GM19455 (cell line): ENCODE data around the gene CHFR.
"Not testable (repeated sequence)": the region's sequence is repeated elsewhere in the genome, so short reads cannot be mapped to it uniquely, and the experiment has no call there.

Source experiments
- ATAC-seq: cut with Tn5 transposase; IDR thresholded peaks from one replicate; pipeline ENCODE4 v1.9.1; 2021; ENCODE audit not compliant: unreplicated experiment

CHFR gene

DNA sequence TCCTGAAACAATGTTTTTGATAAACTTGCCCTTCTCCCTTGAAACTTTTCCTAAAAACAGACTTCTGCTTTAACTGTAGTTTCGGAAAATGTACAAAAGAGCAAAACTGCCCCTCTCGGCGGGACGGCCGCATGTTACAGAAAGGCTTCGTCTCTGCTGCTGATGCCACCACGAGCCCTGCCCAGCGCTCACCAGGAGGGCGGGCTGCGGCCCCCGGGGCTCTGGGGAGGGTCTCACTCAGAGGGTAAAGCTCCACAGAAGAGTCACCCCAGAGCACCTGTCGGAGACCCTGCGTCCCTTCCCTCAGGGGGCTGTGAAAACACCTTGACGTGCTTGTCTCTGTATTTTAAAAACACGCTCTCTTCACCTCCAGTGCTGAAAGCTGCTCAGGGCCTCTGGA is 46.3 kb downstream of the CHFR start:
- ATAC-seq = no peak

DNA sequence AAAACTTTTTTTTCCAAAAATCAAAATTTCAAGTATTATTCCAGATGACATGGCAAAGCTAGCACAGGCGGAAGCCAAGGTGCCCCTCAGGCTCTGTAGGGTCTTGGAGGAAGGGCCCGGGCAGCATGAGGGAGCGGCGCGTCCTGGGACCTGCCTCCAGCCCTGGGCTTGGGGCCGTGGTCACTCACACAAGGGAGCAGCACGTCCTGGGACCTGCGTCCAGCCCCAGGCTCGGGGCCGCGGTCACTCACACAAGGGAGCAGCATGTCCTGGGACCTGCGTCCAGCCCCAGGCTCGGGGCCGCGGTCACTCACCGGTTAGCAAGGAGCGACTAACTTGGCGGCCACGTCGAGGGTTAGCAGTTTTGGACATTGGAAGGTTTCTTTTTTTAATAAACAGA is 46.9 kb downstream of the CHFR start:
- no peak for ATAC-seq

DNA sequence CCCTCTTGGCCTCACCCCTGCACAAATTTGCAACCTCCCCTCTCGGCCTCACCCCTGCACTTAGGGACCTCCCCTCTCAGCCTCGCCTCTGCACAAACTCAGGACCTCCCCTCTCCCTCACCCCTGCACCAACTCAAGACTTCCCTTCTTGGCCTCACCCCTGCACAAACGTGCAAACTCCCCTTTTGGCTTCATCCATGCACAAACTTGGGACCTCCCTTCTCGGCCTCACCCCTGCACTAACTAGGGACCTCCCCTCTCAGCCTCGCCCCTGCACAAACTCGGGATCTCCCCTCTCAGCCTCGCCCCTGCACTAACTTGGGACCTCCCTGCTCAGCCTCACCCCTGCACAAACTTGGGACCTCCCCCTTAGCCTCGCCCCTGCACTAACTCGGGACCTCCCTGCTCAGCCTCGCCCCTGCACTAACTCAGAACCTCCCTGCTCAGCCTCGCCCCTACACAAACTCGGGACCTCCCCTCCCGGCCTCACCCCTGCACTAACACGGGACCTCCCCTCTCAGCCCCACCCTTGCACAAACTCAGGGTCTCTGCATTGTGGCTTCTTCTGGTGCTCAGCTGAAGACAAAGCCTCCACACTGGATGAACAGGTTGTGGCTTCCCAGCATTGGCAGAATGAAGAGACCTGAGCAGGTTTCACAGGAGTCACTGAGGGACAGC is 47.7 kb downstream of the CHFR start:
- no peak for ATAC-seq

DNA sequence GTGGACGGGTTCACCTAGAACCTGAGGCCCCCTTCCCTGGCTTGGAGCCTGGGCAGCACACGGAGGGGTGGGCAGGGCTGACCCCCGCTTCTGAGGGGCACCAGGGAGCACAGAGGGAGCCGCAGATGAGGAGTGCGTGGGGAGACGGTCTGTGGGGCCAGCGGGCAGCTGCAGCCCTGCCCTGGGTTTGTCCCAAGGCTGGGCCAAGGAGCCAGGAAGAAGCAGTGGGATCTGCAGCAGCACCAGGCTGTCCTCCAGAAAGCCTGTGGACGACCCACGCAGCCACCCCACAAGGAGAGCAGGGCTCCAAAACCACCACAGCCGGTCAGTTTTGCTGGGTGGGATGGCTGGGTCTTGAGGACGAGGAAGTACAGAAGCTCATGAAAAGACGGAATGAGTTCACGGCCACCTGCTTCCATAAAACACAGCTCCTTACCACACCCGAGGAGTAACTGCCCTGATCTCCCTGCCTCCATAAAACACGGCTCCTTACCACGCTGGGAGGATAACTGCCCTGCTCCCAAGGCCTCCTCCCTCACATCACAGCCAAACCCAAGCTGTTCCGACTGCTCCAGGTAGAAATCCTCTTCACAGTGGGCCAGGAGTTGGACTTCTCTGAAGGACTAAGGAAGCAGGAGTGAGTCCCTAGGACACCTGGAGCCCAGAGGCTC is 48.9 kb downstream of the CHFR start:
- ATAC-seq = no peak

DNA sequence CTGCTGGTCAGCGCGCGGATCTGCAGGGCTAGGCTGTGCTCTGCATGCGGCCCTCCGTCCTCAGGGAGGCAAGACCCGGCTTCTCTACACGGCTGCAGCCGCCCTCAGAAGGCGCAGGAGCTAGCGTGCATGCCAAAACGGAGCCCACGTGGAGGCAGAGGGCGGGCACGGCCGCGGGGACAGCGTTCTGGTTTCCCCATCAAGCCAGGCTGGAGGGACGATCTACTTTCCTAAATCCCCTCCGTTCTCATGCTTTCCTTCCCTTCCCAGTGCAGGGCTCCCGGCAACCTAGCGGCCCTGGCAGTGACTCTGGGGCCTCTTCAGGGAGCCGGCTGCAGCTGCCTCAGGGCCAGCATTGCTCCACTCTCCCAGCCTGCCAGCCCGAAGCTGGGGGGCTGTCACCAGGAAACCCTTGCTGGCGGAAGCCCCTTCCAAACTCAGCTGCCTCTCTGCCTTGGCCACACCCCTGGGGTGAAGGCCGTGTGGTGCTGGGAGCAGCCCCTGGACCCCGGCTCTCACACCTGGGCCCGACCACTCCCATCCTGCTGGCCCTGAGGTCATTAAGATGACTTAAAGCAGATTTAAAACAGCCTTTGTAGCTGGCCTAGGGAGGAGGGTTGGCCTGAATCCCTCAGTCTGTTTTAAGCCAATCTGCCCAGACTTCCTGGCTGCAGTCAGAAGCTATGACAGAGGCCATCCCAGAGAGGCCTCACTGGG is 49.6 kb downstream of the CHFR start:
- no peak for ATAC-seq

DNA sequence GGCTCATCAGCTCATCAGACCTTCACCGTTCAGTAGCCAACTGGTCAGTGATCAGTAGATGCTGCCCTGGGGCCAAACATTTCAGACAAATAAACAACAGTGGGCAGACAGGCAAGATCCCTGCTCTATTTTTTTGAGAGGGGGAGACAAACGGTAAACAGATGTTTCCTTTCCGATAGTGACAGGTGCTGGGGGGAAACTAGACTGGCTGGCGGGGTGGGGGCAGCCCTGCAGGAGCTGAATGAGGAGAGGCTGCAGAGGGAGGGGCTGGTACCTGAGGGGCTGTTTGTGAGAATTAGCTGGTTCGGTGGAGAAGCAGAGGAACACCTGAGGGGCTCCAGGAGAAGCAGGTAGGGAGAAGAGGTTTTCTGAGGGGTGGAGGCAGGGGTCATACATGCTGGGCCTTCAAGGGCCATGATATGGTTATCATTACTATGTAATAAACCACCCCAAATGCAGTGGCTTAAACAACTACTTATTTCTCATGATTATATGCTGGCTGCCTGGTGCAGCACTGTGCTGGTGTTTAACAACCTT is 50.5 kb downstream of the CHFR start:
- ATAC-seq = no peak

DNA sequence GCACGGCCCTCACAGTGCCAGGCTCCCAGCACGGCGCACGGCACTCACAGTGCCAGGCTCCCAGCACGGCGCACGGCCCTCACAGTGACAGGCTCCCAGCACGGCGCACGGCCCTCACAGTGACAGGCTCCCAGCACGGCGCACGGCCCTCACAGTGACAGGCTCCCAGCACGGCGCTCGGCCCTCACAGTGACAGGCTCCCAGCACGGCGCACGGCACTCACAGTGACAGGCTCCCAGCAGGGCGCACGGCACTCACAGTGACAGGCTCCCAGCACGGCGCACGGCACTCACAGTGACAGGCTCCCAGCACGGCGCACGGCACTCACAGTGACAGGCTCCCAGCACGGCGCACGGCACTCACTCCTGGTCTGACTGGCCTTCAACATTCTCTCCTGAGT is 51.2 kb downstream of the CHFR start:
- ATAC-seq = not testable (repeated sequence)

DNA sequence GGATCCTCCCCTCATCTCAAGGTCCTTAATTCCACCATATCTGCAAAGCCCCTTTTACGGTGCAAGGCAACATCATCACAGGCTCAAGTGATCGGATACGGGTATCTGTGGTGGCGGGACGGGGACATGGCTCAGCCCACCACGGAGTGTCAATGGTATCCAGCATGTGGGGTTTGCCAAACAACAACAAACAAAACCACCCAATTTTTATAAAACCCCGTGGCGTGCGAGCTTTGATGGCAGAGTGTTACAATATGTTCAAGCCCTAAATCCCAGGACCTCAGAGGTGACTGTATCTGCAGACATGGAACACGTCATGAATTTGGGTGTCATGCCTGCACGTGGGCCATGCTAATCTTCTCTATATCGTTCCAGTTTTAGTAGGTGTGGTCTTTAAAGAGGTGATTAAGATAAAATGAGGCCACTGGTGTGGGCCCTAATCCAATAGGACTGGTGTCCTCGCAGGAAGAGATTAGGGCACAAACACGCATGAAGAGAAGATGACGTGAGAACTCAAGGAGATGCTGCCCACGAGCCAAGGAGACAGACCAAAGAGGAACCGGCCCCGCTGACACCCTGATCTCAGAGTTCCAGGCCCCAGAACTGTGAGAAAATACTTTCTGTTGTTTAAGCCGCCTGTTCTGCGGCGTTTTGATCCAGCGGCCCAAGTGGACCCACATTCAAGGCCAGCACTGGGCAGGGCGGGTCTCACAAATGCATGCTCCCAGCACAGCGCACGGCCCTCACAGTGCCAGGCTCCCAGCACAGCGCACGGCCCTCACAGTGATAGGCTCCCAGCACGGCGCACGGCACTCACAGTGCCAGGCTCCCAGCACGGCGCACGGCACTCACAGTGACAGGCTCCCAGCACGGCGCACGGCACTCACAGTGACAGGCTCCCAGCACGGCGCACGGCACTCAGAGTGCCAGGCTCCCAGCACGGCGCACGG is 52.1 kb downstream of the CHFR start:
- no peak for ATAC-seq

DNA sequence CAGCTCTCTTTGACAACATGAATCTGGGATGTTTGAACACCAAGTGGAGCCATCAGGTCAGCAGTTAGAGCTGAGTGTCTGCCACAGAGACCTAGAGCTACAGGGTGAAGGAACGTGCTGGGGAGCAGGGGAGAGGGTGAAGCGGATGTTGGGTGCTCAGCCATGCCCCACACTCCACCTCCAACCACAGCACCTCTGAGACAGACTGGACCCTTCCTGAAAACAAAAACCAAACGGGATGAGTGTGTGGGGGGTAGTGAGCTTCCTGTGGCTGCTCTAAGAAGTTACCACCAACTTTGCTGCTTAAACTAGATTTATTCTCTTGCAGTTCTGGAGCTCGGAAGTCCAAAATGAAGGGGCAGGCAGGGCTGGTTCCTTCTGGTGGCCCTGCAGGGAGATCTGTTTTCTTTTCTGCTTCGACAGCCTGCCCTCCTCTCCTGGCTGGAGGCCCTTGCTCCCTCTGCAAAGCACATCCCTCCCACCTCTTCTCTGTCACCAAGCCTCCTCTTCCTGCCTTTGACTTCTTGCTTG is 53.2 kb downstream of the CHFR start:
- ATAC-seq = no peak

DNA sequence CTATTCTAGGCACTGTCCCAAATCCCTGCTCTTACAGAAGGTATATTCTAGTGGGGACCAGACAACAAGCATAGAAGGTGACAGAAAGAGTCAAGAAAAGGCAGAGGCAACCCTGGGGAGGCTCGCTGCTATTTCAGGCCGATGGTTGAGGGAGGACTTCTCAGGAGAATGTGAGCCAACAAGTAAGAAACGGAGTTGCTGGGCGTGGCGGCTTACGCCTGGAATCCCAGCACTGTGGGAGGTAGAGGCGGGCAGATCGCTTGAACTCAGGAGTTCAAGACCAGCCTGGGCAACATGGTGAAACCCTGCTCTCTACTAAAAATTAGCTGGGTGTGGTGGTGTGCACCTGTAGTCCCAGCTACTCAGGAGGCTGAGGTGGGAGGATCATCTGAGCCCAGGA is 54.1 kb downstream of the CHFR start:
- no peak for ATAC-seq

DNA sequence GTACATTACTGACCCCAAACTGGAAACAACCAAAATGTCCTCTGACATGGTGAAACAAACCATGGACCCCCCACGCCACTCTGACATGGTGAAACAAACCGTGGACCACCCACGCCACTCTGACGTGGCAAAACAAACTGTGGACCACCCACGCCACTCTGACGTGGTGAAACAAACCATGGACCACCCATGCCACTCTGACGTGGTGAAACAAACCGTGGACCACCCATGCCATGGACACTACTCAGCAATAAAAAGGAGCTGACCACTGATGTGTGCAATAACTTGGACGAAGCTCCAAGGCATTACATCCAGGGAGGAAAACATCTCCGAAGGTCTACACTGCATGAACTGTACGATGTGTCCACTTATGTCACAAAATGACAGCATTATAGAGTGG is 55.6 kb downstream of the CHFR start:
- ATAC-seq = no peak

DNA sequence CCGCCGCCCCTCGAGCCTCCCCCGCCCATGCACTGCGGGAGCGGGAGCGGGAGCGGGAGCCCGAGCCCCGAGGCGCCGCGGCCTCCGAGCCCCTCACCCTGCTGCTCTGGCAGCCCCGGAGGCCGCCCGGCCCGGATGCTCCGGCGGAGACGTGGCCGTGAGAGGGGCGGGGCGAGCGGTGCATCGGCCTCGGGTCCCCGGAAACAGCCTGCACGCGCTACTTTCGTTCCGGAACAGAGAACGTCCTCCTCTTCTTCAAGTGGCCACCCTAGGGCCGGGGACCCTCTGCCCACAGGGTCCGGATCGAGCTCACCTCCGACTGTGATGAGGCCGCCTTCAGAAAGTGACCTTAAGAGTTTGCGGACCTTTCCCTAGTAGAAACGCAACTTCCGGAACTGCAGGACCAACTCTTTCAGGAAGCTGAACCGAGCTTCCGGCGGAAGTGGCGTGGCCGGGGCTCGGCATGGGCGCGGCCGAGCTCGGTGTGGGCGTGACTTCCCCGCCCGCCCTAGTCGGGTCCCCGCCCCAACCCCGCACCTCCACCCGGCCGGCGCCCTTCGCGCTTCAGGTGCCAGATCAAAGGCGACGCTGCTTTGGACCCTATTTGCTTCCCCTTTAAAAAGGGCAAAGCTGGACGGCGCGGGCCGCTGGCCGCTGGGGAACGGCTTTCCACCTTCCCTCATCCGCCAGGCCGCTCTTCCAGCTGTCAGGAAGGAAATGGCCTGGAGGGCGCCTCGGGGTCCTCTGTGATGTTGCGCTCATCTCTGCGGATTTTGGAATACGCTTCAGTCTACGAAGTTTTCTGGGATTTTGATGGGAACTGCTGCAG is 58.5 kb downstream of the CHFR start, which contains the start of gene GOLGA3:
TSS of gene GOLGA3 (minus strand) at position 164 of the 829 bp plus-strand sequence. CDS start 6,741 bp downstream, outside the sequence.
- peak; percentile 87 for ATAC-seq

DNA sequence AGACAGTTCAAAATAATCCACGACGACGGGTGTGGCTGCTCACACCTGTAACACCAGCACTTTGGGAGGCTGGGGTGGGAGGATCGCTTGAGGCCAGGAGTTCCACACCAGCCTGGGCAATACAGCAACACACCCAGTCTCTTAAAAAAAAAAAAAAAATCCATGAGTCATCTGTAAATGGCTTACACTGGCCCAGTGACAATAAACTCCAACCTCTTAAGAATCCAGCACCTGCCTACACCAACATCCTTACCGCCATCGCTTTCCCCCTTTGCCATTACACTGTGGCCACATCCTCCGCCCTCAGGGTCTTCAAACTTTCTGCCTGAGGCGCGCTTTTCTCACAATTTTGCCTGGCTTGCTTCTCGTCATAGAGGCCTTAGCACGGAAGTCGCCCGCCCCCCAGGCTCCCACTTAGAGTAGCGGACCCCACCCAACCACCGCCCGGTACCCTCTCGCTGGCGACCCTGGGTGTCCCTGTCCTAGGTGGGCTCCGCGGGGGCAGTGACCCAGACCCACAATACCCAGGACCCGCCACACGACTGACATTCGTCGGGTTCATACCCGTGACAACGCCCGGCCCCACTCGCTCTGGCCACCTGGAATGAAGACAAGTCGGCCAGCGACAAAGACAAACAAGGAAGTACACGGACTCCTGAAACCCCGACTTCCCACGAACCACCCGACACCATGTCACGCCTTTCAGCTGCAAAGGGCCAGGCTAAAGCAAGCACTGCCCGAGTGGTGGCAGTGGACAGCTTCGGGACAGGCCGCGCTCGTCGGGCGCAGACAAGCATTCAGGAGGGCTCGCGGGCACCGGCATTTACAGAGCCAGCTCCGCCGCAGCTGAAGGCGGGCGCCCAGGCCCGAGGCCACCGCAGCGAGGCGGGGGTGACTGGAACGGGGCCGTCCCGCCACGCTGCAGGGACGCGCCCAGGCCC is 59.4 kb downstream of the CHFR start:
- ATAC-seq = peak; percentile 26

DNA sequence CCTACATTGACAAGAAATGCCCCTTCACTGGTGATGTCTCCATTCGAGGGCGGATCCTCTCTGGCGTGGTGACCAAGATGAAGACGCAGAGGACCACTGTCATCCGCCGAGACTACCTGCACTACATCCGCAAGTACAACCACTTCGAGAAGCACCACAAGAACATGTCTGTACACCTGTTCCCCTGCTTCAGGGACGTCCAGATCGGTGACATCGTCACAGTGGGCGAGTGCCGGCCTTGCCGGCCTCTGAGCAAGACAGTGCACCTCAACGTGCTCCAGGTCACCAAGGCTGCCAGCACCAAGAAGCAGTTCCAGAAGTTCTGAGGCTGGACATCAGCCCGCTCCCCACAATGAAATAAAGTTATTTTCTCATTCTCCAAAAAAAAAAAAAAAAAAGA is 61.5 kb downstream of the CHFR start:
- ATAC-seq = no peak

DNA sequence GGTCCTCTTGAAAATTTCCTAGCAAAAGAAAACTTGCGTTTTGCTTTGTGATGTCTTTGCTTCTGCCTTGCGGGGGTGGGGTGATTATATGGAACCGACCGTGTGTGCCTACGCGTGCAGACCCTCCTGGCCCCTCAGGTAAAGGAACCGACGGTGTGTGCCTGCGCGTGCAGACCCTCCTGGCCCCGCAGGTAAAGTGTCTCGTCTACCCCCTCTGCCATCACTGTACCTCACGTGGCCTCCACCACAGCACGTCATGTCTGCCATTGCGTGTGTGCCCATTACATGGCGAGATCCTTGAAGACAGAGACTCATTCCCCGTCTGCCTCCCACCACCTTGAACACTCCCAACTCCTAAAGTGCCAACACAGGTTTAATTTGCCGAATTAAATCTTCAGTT is 62.3 kb downstream of the CHFR start:
- ATAC-seq = no peak

DNA sequence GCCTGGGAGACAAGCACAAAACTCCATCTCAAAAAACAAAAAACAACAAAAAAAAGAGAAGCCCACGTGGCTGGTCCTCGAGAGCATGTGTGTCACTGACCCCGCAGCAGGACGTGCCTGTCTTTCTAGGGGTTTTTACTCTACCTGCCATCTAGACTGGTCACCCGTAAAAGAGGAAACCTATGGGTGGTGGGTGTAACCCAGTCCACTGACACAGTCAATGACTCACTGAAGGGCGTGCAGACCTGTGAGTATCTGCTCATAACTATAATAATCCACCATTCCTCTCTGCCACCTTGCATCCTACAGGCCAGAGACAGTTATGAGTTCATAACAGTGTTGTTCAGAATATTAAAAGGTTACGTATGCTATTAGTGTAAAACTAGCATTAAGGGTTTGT is 63.4 kb downstream of the CHFR start:
- no peak for ATAC-seq

DNA sequence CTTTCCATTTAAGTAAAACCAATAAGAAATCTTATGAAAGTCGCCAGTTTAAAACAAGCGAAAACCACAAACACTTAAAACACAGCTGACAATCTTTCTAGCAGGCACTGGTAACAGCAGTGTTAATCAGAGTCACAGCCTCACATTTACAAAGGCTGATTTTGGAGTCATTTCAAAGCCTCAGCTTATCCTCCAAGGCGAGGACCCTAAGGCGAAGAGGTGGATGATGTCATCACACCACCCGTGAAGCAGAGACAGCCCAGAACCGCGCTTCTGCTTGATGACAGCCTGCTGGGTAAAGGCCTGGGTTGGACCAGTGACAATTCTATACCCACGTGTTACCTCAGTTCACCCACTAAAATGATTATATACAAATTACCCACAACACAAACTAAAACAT is 68.8 kb downstream of the CHFR start:
- no peak for ATAC-seq

DNA sequence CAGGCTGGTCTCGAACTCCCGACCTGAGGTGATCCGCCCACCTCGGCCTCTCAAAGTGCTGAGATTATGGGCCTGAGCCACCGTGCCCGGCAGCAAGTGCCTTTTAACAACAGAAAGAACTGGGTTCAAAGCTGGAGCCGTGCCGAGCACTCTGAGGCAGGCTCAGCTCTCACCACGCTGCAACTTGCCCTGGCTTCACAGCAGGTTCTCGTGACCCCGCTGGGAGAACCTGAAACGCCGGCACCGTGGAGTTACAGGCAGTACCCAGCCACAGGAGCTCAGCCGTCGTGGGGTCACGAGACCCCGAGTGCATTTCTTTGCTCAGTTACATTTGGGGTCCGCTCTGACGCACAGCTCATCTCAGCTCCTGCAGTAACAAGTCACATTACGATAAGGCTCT is 73.2 kb downstream of the CHFR start:
- ATAC-seq = no peak

DNA sequence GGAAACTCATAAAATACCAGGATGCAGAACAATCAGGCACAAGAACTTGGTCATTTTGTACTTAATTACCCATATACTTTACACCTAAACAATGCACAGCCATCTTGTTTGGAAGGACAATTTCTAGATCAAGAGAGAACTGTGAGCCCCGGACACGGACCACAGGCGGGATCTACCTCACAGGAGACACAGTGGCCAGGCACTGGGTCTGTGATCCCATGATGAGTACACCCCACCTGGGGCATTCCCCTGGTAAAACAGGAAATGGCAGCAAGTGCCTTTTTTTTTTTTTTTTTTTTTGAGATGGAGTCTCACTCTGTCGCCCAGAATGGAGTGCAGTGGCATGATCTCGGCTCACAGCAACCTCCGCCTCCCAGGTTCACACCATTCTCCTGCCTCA is 74.0 kb downstream of the CHFR start:
- ATAC-seq = no peak
